OCI-LY1 (cell line): Measurements from ENCODE around the gene TMEM44.

Experiments used
- H2AFZ ChIP-seq: fragments of 200-600 bp; sonication (generic), shearing (Covaris generic); 2 replicates; pipeline ENCODE4 v1.6.0; 2014; ENCODE audit warnings: antibody characterized with exemption, mild to moderate bottlenecking, low read length
- H3F3A ChIP-seq: fragments of 200-600 bp; sonication (generic), shearing (Covaris generic); 2 replicates; pipeline ENCODE4 v1.6.0; 2014; ENCODE audit warnings: mild to moderate bottlenecking, antibody characterized with exemption, low read length, moderate library complexity; ENCODE audit not compliant: insufficient read depth
- H3K27ac ChIP-seq: fragments of 200-600 bp; sonication (generic); 2 replicates; pipeline ENCODE4 v1.5.1; 2014; ENCODE audit warnings: low read length, mixed run types, mild to moderate bottlenecking, low read depth; ENCODE audit not compliant: poor library complexity, severe bottlenecking
- H3K27me3 ChIP-seq: fragments of 200-600 bp; sonication (generic); 2 replicates; pipeline ENCODE4 v1.6.0; 2014; ENCODE audit warnings: antibody characterized with exemption, mild to moderate bottlenecking, low read length, moderate library complexity; ENCODE audit not compliant: insufficient read depth
- H3K36me3 ChIP-seq: fragments of 200-600 bp; sonication (generic); 2 replicates; pipeline ENCODE4 v1.6.1; 2014; ENCODE audit warnings: mild to moderate bottlenecking, antibody characterized with exemption, low read length, moderate library complexity, mixed read lengths; ENCODE audit not compliant: insufficient read depth
- H3K4me1 ChIP-seq: fragments of 200-600 bp; sonication (generic); 2 replicates; pipeline ENCODE4 v1.5.1; 2014; ENCODE audit warnings: mild to moderate bottlenecking, low read length, moderate library complexity; ENCODE audit not compliant: insufficient read depth, severe bottlenecking
- H3K4me2 ChIP-seq: fragments of 200-600 bp; sonication (generic), shearing (Covaris generic); 2 replicates; pipeline ENCODE4 v1.6.1; 2014; ENCODE audit warnings: low read length
- H3K4me3 ChIP-seq: fragments of 200-600 bp; sonication (generic); 2 replicates; pipeline ENCODE4 v1.5.1; 2014; ENCODE audit warnings: low read length, low read depth, mild to moderate bottlenecking, mixed read lengths; ENCODE audit not compliant: poor library complexity, severe bottlenecking
- H3K79me2 ChIP-seq: fragments of 200-600 bp; shearing (Covaris generic); 2 replicates; pipeline ENCODE4 v1.6.1; 2016; ENCODE audit warnings: mixed run types, low read length, mixed read lengths; ENCODE audit not compliant: insufficient read depth
- H3K9ac ChIP-seq: fragments of 200-600 bp; sonication (generic), shearing (Covaris generic); 2 replicates; pipeline ENCODE4 v1.6.1; 2014; ENCODE audit warnings: mild to moderate bottlenecking, low read length, mixed read lengths
- H3K9me2 ChIP-seq: fragments of 200-600 bp; sonication (generic), shearing (Covaris generic); 2 replicates; pipeline ENCODE4 v1.6.1; 2014; ENCODE audit warnings: low read depth, mild to moderate bottlenecking, low read length, mixed read lengths
- H3K9me3 ChIP-seq: fragments of 200-600 bp; shearing (Covaris generic); 2 replicates; pipeline ENCODE4 v1.6.1; 2014; ENCODE audit warnings: low read length, mixed read lengths
- H4K20me1 ChIP-seq: fragments of 200-600 bp; sonication (generic), shearing (Covaris generic); 2 replicates; pipeline ENCODE4 v1.6.0; 2016; ENCODE audit warnings: mild to moderate bottlenecking, low read length; ENCODE audit not compliant: insufficient read depth
- EZH2 ChIP-seq: fragments of 200-600 bp; sonication (generic), shearing (Covaris generic); IDR thresholded peaks from 2 replicates; pipeline ENCODE4 v1.8.0; 2017; ENCODE audit warnings: borderline replicate concordance, mixed run types, mild to moderate bottlenecking, antibody characterized with exemption, low read length, moderate library complexity, mixed read lengths
- TF ChIP-seq, protein P1 (sequence below): fragments of 200-600 bp; sonication (generic), shearing (Covaris generic); IDR thresholded peaks from 2 replicates; pipeline ENCODE4 v1.5.1; 2017; ENCODE audit warnings: mild to moderate bottlenecking, antibody characterized with exemption, low read length, moderate library complexity, mixed read lengths

Gene TMEM44

DNA sequence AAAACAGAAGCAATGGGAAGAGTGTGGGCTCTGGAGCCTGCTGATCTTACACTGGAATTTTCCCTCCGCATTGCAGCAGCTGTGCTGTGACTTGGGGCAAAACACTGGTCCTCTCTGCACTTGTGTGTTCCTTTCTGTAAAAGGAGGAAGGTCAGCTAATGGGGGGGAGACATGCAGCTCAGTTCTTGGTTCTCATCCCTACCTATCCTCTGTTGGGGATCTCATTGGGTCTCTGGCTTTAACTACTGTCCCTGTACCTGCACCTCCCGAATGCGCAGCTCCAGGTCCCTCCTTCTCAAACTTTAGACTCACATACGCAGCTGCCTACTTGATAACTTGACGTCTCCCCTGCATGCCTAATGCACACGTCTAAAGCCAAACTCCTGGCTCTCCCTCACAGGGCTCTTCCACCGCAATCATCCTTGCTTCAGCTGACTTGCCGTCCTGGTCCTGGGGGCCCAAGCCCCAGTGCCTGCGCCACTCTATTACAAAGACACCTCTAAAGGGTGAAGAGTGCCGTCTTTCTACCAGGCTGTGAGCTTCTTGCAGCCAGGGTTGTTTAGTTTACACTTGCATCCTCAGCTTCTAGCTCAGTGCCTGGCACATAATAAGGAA lies 5.9 kb upstream of the TMEM44 start:
- Histone ChIP-seq H3K4me1 (no peaks in the 10 kb centered on the region), H2AFZ (no peak overlapping the region), H3K4me2 (no peak overlapping the region), H3K4me3 (no peak overlapping the region), H3K9ac (no peak overlapping the region), H3K36me3 (peaks cover 37% of the 10 kb centered on the region), H3K27me3 (no peaks in the 10 kb centered on the region), H3F3A (no peaks in the 10 kb centered on the region), H3K27ac (no peak overlapping the region), H3K79me2 (no peaks in the 10 kb centered on the region), H4K20me1 (no peaks in the 10 kb centered on the region), H3K9me2 (no peaks in the 10 kb centered on the region), H3K9me3 (no peaks in the 10 kb centered on the region)
- TF ChIP-seq, protein P1, sequence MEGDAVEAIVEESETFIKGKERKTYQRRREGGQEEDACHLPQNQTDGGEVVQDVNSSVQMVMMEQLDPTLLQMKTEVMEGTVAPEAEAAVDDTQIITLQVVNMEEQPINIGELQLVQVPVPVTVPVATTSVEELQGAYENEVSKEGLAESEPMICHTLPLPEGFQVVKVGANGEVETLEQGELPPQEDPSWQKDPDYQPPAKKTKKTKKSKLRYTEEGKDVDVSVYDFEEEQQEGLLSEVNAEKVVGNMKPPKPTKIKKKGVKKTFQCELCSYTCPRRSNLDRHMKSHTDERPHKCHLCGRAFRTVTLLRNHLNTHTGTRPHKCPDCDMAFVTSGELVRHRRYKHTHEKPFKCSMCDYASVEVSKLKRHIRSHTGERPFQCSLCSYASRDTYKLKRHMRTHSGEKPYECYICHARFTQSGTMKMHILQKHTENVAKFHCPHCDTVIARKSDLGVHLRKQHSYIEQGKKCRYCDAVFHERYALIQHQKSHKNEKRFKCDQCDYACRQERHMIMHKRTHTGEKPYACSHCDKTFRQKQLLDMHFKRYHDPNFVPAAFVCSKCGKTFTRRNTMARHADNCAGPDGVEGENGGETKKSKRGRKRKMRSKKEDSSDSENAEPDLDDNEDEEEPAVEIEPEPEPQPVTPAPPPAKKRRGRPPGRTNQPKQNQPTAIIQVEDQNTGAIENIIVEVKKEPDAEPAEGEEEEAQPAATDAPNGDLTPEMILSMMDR: no peak
- no peak for TF ChIP-seq EZH2

GRCh38 chr3:194637541-194638400 lies 4.6 kb upstream of the TMEM44 start:
- TF ChIP-seq, protein P1: no peak
- TF ChIP-seq EZH2: no peak
- Histone ChIP-seq H4K20me1 (no peaks in the 10 kb centered on the region), H3F3A (no peaks in the 10 kb centered on the region), H3K4me1 (no peaks in the 10 kb centered on the region), H3K27ac (no peak overlapping the region), H3K4me3 (no peak overlapping the region), H3K36me3 (peaks cover 25% of the 10 kb centered on the region), H3K4me2 (no peak overlapping the region), H3K9me2 (no peaks in the 10 kb centered on the region), H3K27me3 (no peaks in the 10 kb centered on the region), H3K79me2 (no peaks in the 10 kb centered on the region), H3K9ac (no peak overlapping the region), H2AFZ (no peak overlapping the region), H3K9me3 (no peaks in the 10 kb centered on the region)

GRCh38 chr3:194637066-194637465 lies 3.8 kb upstream of the TMEM44 start:
- H3K4me2 ChIP-seq: no peak overlapping the region
- no peaks in the 10 kb centered on the region for H4K20me1 ChIP-seq
- H3K27ac ChIP-seq: no peak overlapping the region

More at GRCh38 chr3:194637066-194637465, 3.8 kb upstream of the TMEM44 start:
- Histone ChIP-seq H3K36me3 (peaks cover 22% of the 10 kb centered on the region), H3K27me3 (no peaks in the 10 kb centered on the region), H3K4me3 (no peak overlapping the region), H3F3A (no peaks in the 10 kb centered on the region), H3K9me2 (no peaks in the 10 kb centered on the region), H2AFZ (no peak overlapping the region), H3K9ac (no peak overlapping the region), H3K4me1 (peaks cover 6% of the 10 kb centered on the region), H3K9me3 (no peaks in the 10 kb centered on the region), H3K79me2 (no peaks in the 10 kb centered on the region)
- TF ChIP-seq EZH2: no peak
- TF ChIP-seq, protein P1: no peak
